HepG2 (cell line): ENCODE measurements around the gene HAPLN1. TPM values are rescaled to one million over a fixed set of nuclear protein-coding genes. Genes with fewer than 3 reads are reported as not detected.

Experiments used
- ATAC-seq: fragments of 200-7000 bp; cut with Tn5 transposase; 3 replicates; pipeline ENCODE4 v1.9.1; 2020; ENCODE audit warnings: mild to moderate bottlenecking, moderate library complexity
- BruUV-seq: library from RNA; stranded (reverse); fragments of 400-500 nt; replicated peaks from 2 replicates; lab custom pipeline; 2021; lab: Mats Ljungman, UMichigan
- CTCF ChIA-PET: fragments of 300-600 bp; formaldehyde crosslinking; extraction: SDS; loops from one replicate; lab custom pipeline; 2021; ENCODE audit warnings: low total read pairs, inconsistent platforms, low intra/inter-chr PET ratio; lab: Yijun Ruan, JAX
- POLR2A ChIA-PET: fragments of 350-600 bp; sonication (Branson Sonifier 250); formaldehyde crosslinking; loops from one replicate; lab custom pipeline; 2020; ENCODE audit warnings: antibody characterized with exemption, inconsistent platforms; lab: Yijun Ruan, JAX
- DNase-seq: peaks from one replicate; pipeline ENCODE4 v3.0.0-alpha.2; 2015; ENCODE audit warnings: low spot score
- FAIRE-seq: peaks from 3 replicates; lab custom pipeline; 2011; peaks lifted over from hg19 to GRCh38; lab: Jason Lieb, UNC
- H2AFZ ChIP-seq: one replicate; pipeline ENCODE4 v1.6.1; 2011; ENCODE audit warnings: low read length, inconsistent platforms
- H3K27ac ChIP-seq: fragments of 300-600 bp; 3 replicates; pipeline ENCODE4 v1.8.0; 2011; ENCODE audit warnings: mixed run types, mild to moderate bottlenecking, mixed read lengths, low read length, inconsistent platforms; ENCODE audit not compliant: insufficient read depth; ENCODE audit errors: extremely low read length
- H3K27me3 ChIP-seq, 2 experiments: fragments of 200-600 bp in 1 of 2; 2 replicates in 1 of 2; 3 replicates in 1 of 2; pipeline versions ENCODE4 v1.6.0 to v1.8.0; 2011; ENCODE audit warnings: low read length in 2 of 2, mild to moderate bottlenecking in 2 of 2, moderate library complexity in 2 of 2, inconsistent platforms in 1 of 2; ENCODE audit not compliant: insufficient read depth in 2 of 2, control insufficient read depth in 1 of 2
- H3K36me3 ChIP-seq, 2 experiments: fragments of 200-600 bp in 1 of 2; replicated peaks in 1 of 2; 2 replicates in 1 of 2; 3 replicates in 1 of 2; pipeline versions ENCODE4 v1.5.1 to v1.8.0; 2011; ENCODE audit warnings: low read length in 2 of 2, inconsistent platforms in 1 of 2; ENCODE audit not compliant: insufficient read depth in 2 of 2, control insufficient read depth in 1 of 2
- H3K4me1 ChIP-seq: 2 replicates; pipeline ENCODE4 v1.5.1; 2012; ENCODE audit warnings: low read length, inconsistent platforms; ENCODE audit not compliant: insufficient read depth
- H3K4me2 ChIP-seq: 2 replicates; pipeline ENCODE4 v1.6.0; 2011; ENCODE audit warnings: low read depth, low read length, inconsistent platforms
- H3K4me3 ChIP-seq, 3 experiments: fragments of 200-600 bp in 1 of 3; sonication (generic), shearing (Covaris generic) in 1 of 3; replicated peaks in 1 of 3; 2 replicates each; pipeline ENCODE4 v1.5.1; 2011 to 2016; ENCODE audit warnings: low read length in 3 of 3, inconsistent platforms in 2 of 3, low read depth in 2 of 3, mild to moderate bottlenecking in 2 of 3, control low read depth in 1 of 3, mixed read lengths in 1 of 3; ENCODE audit not compliant: insufficient read depth in 1 of 3
- H3K79me2 ChIP-seq: one replicate; pipeline ENCODE4 v1.6.1; 2011; ENCODE audit warnings: low read length, inconsistent platforms; ENCODE audit not compliant: insufficient read depth
- H3K9ac ChIP-seq: 2 replicates; pipeline ENCODE4 v1.6.0; 2011; ENCODE audit warnings: mild to moderate bottlenecking, low read depth, low read length, inconsistent platforms; ENCODE audit not compliant: insufficient read depth
- H3K9me3 ChIP-seq: 2 replicates; pipeline ENCODE4 v1.5.1; 2012; ENCODE audit warnings: mild to moderate bottlenecking, low read length
- H4K20me1 ChIP-seq: 2 replicates; pipeline ENCODE4 v1.6.0; 2011; ENCODE audit warnings: inconsistent platforms, mild to moderate bottlenecking, low read length, moderate library complexity; ENCODE audit not compliant: insufficient read depth
- CHD2 ChIP-seq: IDR thresholded peaks from 2 replicates; pipeline ENCODE4 v1.6.1; 2011; ENCODE audit warnings: low read depth, low read length, improper control_type of control experiment
- HOXA9 ChIP-seq: sonication (generic); formaldehyde crosslinking; IDR thresholded peaks from 2 replicates; pipeline ENCODE4 v1.8.1; 2022; ENCODE audit warnings: missing genetic modification reagents, mild to moderate bottlenecking, moderate library complexity, borderline replicate concordance
- MATR3 ChIP-seq: sonication (generic); formaldehyde crosslinking; IDR thresholded peaks from 2 replicates; pipeline ENCODE4 v1.4.0; 2020; ENCODE audit warnings: missing genetic modification reagents
- PTBP1 ChIP-seq: fragments of 200-400 bp; formaldehyde crosslinking; IDR thresholded peaks from 2 replicates; pipeline ENCODE4 v1.6.1; 2018; ENCODE audit warnings: low read length, low read depth; ENCODE audit not compliant: poor library complexity, severe bottlenecking
- RAD21 ChIP-seq: fragments of 450-650 bp; formaldehyde crosslinking; IDR thresholded peaks from 2 replicates; pipeline ENCODE4 v1.5.0; 2020; ENCODE audit warnings: mild to moderate bottlenecking
- ZNF160 ChIP-seq: sonication (generic); formaldehyde crosslinking; IDR thresholded peaks from 2 replicates; pipeline ENCODE4 v1.8.0; 2022; ENCODE audit warnings: mild to moderate bottlenecking, inconsistent platforms, missing genetic modification reagents
- ZNF276 ChIP-seq: sonication (generic); formaldehyde crosslinking; IDR thresholded peaks from 2 replicates; pipeline ENCODE4 v1.4.0; 2020; ENCODE audit warnings: mild to moderate bottlenecking, low read depth, missing genetic modification reagents
- WGBS: methylation state at CpG from one replicate; pipeline ENCODE4 v1.1.6; 2017; ENCODE audit warnings: low lambda C conversion rate; 5-methylcytosine and 5-hydroxymethylcytosine counted together
- in situ Hi-C: cut with HindIII; loops from 2 replicates; pipeline ENCODE4 v1.10.0; 2017; ENCODE audit warnings: low pct_unique_long_range_greater_than_20kb; ENCODE audit not compliant: extremely low pct_ligation_motif_present
- intact Hi-C: fragments of 100-400 bp; cut with micrococcal nuclease; formaldehyde crosslinking; loops from one replicate; pipeline ENCODE4 v1.10.0; 2022; ENCODE audit not compliant: unreplicated experiment
- polyA plus RNA-seq, 8 experiments: library from polyadenylated mRNA; depleted of rRNA in 3 of 8; stranded (reverse) in 7 of 8; unstranded in 1 of 8; fragments of >200 nt; fragmentation: Illumina TruSeq in 4 of 8; extraction: Trizol in 4 of 8; gene quantifications; 2 replicates each; pipeline versions ENCODE4 v1.2.1 to v1.2.3, GENCODE V29; 2011 to 2016; ENCODE audit warnings: low read depth in 4 of 8, missing spikeins in 1 of 8, mixed read lengths in 1 of 8; ENCODE audit not compliant: insufficient read depth in 1 of 8
- total RNA-seq, 5 experiments: library from RNA; depleted of rRNA; stranded (reverse); fragments of >200 nt; fragmentation: Illumina TruSeq; extraction: Trizol; gene quantifications; 2 replicates each; pipeline ENCODE4 v1.2.3, GENCODE V29; 2016; ENCODE audit warnings: low read depth in 1 of 5
- TF ChIP-seq, protein P1 (sequence below), 2 experiments: sonication (generic) in 1 of 2; formaldehyde crosslinking in 1 of 2; IDR thresholded peaks; 2 replicates each; pipeline versions ENCODE4 v1.4.0 to v1.6.1; 2016 to 2020; ENCODE audit warnings: borderline replicate concordance in 1 of 2, low read depth in 1 of 2, mild to moderate bottlenecking in 1 of 2, missing genetic modification reagents in 1 of 2
- TF ChIP-seq, protein P2 (sequence below): sonication (generic); formaldehyde crosslinking; IDR thresholded peaks from 2 replicates; pipeline ENCODE4 v1.4.0; 2020; ENCODE audit warnings: missing genetic modification reagents

Gene HAPLN1
- total and polyA plus RNA-seq, 2 of the 13 experiments (the other 11 are each of a cell fraction or from before 2014, with no cell fraction given): not detected

GRCh38 chr5:83718195-83718825 lies 2.3 kb downstream of the HAPLN1 start (continued):
- TF ChIP-seq PTBP1: no peak
- TF ChIP-seq, protein P1, sequence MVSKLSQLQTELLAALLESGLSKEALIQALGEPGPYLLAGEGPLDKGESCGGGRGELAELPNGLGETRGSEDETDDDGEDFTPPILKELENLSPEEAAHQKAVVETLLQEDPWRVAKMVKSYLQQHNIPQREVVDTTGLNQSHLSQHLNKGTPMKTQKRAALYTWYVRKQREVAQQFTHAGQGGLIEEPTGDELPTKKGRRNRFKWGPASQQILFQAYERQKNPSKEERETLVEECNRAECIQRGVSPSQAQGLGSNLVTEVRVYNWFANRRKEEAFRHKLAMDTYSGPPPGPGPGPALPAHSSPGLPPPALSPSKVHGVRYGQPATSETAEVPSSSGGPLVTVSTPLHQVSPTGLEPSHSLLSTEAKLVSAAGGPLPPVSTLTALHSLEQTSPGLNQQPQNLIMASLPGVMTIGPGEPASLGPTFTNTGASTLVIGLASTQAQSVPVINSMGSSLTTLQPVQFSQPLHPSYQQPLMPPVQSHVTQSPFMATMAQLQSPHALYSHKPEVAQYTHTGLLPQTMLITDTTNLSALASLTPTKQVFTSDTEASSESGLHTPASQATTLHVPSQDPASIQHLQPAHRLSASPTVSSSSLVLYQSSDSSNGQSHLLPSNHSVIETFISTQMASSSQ (IDR thresholded peaks at IDR 0.05; ENCODE audit: low read depth): peak; percentile 70
- TF ChIP-seq, protein P1 (CRISPR knock-in tag; IDR thresholded peaks at IDR 0.05; ENCODE audit: borderline replicate concordance): no peak

GRCh38 chr5:83715236-83716065 lies 5.2 kb downstream of the HAPLN1 start:
- DNase-seq (no peak), FAIRE-seq (no peak), ATAC-seq (no peak)
- CTCF ChIA-PET: no interaction called here
- Histone ChIP-seq H3K9ac (no peak overlapping the region), H4K20me1 (no peaks in the 10 kb centered on the region), H3K79me2 (no peaks in the 10 kb centered on the region), H3K4me2 (no peak overlapping the region), H3K36me3 (no peaks in the 10 kb centered on the region), H3K4me1 (no peaks in the 10 kb centered on the region), H3K9me3 (no peaks in the 10 kb centered on the region), H3K27me3 (0 out of 5 replicates have a peak, but pooled peaks cover 0 to 4% of the 10 kb centered on the region in 2 experiments), H2AFZ (no peak overlapping the region), H3K4me3 (no peak overlapping the region), H3K27ac (no peak overlapping the region)
- intact Hi-C loops: loop anchor here (10.0 kb wide), 1 partner anchor 739 kb away; no protein-coding TSS in a partner anchor
- POLR2A ChIA-PET: no interaction called here
- BruUV-seq: no TSS peak
- 35% methylated on average over 4 of the region's 4 CpGs for WGBS
- in situ Hi-C loops: loop anchor here (25.0 kb wide), 2 partner anchors 372 to 1322 kb away; no protein-coding TSS in a partner anchor
- TF ChIP-seq HOXA9 (CRISPR knock-in tag) (no peak), CHD2 (no peak), RAD21 (CRISPR knock-in tag) (no peak), MATR3 (no peak), ZNF160 (no peak), ZNF276 (CRISPR knock-in tag) (no peak)
- TF ChIP-seq, protein P2, sequence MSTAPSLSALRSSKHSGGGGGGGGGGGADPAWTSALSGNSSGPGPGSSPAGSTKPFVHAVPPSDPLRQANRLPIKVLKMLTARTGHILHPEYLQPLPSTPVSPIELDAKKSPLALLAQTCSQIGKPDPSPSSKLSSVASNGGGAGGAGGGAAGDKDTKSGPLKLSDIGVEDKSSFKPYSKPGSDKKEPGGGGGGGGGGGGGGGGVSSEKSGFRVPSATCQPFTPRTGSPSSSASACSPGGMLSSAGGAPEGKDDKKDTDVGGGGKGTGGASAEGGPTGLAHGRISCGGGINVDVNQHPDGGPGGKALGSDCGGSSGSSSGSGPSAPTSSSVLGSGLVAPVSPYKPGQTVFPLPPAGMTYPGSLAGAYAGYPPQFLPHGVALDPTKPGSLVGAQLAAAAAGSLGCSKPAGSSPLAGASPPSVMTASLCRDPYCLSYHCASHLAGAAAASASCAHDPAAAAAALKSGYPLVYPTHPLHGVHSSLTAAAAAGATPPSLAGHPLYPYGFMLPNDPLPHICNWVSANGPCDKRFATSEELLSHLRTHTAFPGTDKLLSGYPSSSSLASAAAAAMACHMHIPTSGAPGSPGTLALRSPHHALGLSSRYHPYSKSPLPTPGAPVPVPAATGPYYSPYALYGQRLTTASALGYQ: no peak
